NCI-H2196 treated with DMSO at 0.1 percent for 48 hours (cell line): Measurements from ENCODE around the gene GRID1.

Experiments
- DNase-seq: peaks from one replicate; lab custom pipeline; 2025; ENCODE audit not compliant: unreplicated experiment; lab: John Stamatoyannopoulos, UW

Gene GRID1

DNA sequence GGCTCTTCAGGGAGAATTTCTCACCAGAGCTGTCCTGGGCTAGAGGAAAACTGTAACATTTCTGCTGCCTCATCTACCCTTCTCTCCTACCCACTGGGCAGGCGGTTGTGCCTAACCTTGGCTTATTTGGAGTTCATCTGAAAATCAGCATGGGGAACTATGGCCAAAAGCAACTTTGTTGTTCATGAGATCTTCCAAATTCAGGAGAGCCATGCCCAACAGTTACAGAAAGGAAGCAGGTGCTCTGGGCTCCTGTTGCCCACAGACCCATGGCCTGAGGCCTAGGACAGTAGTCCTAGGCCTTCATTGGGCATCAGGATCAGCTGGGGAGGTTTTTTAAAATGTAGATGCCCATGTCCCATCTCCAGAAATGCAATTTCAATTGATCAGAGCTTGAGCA is 85.2 kb downstream of the GRID1 start:
- DNase-seq = no peak

DNA sequence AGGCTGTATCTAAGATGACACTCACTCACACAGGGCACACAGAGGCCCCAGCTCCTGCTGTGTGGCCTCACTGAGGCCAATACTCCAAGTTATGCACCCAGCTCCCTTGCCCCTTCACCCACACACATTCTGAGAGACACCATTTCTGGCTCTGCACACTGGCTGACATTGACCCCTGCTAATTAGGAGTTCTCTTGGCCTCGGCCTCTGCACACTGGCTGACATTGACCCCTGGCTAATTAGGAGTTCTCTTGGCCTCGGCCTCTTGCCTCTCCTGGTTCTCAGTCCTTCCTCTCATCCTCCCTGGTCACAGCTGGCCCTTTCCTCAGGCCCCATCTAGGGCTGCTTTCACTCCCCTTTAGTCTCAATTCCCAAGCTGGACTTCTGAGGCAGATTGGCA is 97.3 kb downstream of the GRID1 start:
- no peak for DNase-seq

DNA sequence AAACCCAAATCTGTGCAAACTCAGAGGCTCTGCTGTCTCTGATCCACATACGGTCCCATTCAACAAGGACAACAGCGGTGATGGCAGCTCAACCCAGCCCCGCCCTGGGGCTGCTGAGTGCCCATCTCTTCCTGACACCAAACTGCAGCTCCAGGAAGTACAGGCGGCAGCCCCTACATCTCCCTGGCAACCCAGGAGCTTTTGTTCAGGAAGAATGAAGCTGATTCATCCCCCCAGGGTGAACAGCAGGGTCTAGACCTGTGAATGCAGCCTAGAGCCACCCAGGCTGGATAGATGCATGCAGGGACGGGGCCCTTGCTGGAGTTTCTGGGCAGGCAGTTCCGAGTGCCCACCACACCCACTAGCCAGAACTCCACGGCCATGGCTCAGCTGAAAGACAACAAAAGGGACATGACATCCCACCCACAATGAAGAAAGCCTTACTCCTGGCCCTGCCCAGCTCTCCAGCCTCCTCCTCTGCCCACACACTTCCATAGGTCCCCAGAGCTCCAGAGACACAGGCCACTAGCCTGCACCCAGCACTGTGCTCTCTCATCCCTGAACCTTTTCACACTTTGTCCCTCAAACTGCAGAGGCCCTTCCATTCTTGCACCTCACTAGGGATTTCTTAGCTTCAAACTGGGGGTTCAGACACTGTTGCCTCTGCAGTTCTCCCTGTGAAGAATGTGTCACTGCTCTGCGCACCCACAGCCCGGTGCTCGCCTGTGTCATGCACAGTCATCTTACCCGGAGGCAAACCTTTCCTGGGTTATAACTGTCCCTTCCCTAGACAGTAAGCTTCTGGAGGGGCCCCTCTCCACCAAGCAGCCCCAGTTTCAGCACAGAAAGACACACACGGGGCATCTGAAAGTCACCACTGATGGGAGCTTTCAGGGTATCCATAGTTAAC is 99.1 kb downstream of the GRID1 start:
- no peak for DNase-seq

DNA sequence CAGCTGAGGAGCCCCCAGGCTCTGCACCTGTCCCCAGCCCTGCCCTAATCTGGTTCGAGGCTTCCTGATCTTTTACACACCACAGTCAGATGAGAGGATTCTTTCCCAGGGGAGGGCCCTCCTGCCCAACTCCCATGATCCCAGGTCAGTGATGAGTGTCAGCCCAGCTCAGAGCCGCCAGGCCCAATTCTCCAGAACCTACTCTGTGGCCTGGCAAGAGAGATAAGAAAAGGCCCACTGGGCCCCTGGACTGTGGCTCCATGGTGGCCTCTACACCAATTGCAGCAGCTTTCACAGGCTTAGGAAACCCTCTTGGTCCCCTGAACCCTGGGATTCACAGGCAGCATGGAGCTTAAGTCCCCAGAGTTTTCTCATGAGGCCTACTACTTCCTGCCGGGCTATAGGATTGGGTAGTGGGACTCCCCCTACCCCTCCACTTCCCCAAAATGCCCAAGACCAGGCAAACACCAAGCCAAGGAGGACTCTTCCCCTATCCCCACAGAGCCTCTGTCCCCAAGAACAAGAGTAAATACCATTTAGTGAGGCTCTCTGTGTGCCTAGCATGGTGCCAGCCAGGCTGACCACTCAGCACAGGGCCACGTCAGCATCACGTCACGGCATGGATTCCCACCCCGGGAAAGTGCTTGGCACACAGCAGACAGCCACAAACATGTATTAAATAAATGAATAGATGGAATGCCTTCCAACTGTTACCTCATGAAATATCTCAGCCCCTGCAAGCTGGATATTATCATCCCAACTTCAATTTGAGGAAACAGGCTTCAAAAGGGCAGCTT is 100.0 kb downstream of the GRID1 start:
- no peak for DNase-seq

DNA sequence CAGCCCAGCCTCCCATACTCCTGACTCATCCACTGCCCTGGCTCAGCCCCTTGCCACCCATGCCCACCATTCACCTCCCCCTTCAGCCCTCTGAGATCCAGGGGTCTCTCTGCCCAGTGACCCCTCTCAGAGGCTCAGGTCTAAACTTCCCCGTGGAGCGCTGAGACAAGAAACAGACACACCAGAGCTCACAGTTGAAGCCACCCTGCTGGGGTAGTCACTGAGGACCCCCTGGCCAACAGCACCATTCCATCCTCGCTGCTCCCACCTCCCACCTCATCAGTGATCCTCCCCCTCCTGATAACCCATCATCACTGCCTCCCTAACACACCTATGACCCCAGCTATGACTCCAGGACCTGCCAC is 100.7 kb downstream of the GRID1 start:
- DNase-seq = no peak

DNA sequence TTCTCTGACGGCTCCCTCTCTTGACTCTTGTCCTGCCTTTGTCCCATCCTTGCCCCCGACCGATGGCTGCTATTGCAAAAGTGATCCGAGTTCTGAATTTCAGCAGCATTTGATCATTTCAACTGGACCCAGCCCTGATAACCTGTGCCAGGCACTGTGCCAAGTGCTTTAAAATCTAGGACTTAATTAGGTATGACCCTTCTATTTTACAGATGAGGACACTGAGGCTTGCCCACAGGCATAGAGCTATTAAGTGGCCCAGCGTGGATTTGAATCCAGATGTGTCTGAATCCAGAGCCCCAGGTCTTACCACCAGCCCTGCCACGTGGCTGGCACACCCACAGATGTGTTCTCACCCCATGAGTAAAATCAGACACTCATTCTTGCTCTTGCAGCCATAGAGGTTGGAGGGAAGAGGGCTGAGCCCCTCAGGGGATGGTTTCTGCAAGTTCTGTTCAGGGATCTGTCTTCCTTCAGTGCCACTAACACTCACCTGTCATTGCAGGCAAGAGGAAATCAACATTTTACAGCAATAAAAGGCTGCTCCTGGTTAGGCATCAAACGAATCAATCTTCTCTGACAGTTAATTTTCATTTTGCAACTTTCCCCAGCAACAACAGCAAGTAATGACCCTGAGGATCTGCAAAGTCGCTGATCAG is 101.2 kb downstream of the GRID1 start:
- DNase-seq = no peak

DNA sequence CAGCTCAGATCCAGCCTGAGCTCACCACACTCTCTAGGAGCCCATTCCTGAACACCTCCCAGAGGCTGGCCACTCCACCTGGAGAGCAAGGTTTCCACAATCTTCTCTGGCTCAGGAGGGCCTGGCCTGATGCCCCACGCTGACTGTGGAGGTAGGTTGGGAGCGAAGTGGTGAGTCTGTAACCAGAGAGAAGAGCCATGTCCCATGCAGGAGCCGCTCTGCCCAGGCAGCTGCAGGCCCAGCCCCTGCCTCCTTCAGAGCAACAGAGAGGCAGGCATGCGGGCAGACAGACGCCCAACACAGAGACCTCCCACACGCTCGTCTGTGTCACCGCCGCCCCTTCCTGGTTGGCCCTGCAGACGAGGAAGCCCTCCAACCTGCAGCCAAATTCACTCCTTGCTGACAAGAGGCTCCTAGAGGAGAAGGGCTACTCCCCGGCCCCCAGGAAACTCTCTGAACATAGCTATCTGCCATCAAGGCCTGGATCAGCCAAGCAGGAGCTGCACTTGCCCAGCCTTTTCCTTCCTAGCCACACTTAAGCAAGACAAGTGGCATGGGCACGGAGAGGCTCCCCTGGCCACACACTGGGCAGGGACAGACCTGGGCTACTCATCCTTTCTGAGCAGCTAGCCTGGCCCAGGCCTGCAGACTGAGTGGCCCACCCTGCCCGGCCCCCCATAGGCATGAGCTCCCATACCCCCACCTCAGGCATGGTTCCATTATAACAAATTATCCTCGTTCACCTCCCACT is 101.9 kb downstream of the GRID1 start:
- no peak for DNase-seq

DNA sequence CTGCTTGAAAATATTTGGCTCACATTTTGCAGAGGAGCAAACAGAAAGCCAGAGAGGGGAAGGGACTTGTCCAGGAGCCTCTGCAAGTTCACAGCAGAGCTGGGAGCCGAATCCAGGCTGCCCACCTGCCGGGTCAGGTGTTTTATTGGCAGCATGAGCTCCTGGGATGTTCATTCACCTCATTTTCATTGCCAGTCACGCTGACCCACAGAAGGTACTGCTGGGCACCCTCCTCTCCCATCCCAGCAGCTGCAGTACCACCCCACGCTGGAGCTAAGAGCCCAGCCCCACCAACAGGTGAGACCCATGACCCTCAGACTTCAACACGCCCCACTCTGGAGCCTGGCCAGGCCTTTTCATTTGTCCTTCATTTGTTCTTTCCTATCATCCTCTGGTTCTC is 102.7 kb downstream of the GRID1 start:
- no peak for DNase-seq

DNA sequence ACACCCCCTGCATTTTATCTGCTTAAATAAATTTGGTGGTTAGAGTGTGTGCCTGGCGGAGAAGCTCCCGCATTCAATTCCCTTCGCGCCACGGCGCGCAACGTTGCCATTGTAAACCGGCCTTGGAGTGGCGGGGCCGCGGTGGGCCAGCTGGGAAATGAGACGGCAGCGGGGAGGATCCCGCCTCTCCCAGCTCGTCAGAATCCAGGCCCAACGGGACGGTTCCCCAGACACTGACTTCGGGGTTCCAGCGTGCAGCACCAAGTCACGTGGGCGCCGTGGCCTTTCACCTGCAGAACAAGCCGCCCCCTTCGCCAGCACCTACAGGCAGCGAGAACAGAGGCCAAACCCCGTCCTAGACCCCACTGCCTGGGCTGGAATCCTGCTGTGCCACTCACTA is 103.4 kb downstream of the GRID1 start:
- no peak for DNase-seq

DNA sequence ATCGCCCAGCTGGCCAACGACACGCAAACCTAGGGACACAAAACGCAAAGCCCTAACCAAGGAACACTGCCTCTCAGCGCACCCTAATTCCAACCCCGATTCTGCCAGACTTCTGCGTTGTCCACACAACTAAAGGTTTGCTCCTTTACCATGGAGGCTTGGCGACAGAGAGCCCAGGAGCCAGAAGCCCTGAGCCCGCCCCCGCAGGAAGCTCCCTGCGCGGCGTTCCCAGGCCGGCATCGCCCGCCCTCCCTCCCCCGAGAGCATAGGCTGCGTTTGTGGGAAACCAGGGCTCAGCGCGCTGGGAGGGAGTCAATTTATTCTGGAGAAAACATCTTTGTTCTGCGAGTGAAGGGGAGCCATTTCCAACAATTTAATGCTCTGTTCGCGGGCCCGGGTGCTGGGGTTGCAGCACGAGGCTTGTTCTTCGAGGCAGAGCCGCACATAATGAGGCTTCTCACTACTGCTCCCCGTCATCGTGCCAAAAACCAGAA is 103.9 kb downstream of the GRID1 start:
- no peak for DNase-seq

DNA sequence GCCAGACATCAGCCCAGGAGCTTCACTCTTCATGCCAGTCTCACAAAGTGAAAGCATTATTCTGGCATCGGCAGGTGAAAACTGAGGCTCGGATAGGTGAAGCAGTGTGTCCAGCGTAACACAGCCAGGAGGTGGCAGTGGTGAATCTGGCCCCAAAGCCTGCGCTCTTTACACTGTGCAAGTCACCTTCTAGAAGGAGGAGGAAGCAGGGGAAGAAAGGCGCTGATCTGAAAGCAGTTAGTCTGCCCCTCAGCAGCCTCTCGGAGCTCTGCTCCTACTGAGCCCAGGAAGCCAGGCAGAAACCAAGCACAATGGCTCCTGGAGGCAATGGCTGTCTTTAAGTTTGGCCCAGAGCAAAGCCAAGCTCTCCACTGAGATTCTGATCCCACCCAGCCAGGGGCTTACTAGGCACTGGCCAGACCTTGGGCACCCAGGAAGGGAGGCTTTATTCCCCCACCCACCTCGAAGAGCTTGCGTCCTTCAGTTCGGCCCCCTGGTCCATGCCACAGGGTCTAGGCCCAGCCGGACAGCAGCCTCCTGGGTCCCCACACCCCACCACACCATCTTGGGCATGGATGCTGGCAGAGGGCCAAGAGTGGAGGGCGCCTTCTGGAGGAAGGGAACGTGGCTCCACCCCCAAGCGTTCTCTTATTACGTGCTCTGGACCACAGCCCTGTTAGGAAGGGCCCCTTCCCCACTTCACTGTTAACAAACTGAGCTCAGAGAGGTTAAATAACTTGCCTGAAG is 104.5 kb downstream of the GRID1 start:
- no peak for DNase-seq

DNA sequence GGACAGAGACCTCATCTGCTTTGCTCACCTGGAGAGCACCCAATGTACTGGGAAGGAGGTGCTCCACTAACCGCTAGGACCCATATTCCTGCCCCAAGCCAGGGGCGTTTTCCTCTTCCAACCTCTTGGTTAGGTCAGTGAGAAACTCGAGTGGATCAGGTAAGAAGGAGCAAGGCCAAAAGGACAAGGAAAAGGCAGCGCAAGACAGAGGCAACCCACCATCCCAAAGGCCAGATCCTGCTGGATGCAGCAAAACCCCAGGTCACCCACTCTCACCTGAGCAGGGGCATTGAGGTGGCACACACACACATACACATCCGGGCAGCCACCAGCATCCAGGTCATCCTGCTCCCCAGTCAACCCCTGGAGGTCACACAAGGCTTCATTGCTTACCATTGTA is 105.1 kb downstream of the GRID1 start:
- DNase-seq = no peak

DNA sequence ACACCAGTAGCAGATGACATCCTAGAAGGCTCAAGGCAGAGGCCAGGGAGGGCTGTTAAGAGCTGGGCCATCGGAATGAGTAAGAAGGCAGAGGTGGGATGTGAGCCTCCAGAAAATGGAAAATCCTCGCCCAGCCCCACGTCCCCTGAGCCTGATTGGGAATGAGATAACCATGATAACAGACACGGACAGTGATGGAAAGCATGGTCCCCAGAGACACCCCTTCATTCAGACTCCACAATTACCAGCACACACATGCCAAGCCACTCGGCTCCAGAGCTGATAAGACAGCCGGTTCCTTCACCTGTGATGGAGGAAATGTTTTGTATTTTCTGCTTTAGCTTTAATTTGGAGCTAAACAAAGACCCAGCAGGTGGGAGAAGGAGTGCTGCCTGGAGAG is 106.0 kb downstream of the GRID1 start:
- DNase-seq = no peak

DNA sequence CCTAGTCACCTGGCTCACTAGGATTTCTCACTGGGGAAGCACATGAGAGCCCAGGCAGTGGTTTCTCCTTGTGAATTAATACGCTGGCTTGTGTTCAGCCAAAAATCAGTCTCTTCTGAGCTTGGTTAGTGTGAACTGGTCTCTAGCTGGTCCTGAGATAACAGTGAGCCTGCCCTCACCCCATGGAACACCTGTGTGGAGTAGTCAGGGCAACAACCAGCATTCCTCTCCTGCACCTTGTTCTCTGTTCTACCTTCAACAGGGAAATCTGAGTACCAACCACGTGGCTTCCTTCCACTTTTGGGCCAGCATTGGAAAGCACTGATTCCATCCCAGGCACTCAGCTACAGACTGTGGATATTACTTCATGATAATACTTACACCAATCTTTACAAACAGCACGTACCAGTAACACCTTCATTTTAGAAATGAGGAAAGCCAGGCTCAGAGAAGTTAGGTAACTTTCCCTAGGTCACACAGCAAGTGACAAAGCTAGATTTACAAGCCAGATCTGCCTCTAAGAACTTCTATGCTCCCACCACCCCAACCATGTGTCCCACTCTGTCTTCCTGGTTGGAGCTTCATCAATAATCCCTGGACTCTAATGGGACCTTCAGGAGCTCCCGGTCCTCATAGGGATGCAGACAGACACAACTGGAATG is 106.6 kb downstream of the GRID1 start:
- DNase-seq = no peak

DNA sequence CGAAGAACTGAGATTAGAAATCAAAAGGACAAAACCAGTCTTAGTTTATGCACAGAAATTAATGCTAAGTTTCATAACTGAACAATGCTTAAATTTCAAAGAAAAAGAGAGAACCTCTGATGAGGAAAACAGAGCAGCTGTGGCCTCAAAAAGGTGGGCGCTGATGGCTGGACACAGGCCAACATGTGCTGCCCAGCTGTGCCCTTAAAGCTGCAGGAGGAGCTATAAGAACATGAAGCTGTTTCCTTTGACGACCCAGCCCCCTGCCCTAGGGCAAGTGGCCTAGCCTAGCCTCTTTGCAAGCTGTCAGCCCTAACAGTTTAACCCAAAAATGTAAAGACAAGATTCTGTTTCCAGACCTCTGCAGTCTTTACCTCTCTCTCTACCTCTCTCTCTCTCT is 107.7 kb downstream of the GRID1 start:
- DNase-seq = no peak

DNA sequence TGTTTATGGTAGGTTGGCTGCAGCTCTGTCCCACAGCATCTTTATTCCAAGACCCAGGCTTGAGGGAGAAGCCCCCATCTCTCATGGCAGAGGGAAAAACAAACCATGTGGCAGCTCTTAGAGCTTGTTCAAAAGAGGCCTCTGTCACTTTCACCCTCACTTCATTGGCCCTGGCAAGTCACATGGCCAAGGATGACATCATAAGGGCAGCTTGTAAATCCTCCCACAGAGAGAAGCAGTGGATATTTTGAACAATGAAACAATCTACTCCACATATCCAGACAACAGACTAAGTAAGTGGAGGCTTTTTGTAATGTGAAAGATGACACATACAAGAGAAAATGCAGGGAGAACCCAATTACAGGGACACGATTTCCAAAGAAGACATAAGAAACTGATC is 108.1 kb downstream of the GRID1 start:
- DNase-seq = no peak

DNA sequence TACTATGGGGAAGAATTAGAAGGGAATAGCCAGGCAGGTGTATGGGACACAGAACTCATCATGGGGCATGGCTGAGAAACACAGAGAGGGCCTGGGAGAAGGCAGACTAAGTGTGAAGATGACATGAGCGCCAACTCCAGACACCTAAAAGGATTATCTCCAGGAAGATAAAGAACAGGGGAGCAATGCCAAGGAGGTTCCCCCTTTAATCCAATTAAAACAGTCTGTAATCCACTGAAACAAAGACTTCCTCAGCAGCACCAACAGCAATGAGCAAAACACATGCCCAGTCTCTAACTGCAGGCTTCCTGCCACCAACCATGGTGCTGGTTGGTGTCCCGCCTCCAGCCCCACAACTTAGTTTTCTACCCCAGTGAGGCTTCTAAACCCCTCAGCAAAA is 108.9 kb downstream of the GRID1 start:
- DNase-seq = no peak

DNA sequence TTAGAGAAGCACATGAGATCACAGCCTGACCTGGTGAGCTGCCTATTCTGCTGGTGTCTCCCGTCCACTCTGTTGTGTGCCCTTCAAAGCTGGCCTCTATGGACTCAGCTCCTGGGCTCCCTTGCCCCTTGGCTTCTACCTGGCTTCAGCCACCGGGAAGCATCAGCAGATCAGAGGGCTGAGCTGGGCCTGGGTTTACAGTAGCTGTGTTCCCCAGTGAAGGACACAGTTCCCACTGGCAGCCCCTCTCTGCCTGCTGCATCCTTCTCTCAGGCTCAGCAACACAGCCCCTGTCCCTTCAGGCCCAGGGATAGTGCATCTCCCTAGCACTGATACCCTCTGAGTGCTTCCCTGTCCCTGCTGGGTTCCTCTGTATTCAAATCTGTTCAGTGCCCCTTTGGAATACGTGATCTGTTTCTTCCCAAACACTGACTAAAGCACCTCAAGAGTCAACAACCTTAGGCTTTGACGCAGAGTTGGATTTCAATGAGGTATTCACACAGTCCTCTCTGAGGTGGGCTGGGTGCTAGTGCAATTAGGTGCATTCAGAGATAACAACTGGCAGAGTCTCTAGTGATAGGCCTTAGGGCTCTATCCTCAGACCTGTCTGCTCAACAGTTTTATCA is 109.8 kb downstream of the GRID1 start:
- no peak for DNase-seq
